IMR-90 (cell line): ENCODE measurements around the gene TMEM260. TPM values are rescaled to one million over a fixed set of nuclear protein-coding genes. Genes with fewer than 3 reads are reported as not detected.

Source experiments
- ATAC-seq: fragments of 200-7000 bp; cut with Tn5 transposase; 2 replicates; pipeline ENCODE4 v1.9.1; 2020; ENCODE audit warnings: low read depth, mild to moderate bottlenecking, moderate library complexity
- BruUV-seq: library from RNA; stranded (reverse); fragments of 400-500 nt; replicated peaks from 2 replicates; lab custom pipeline; 2021; lab: Mats Ljungman, UMichigan
- CTCF ChIA-PET: fragments of 300-600 bp; formaldehyde crosslinking; extraction: SDS; loops from one replicate; lab custom pipeline; 2021; ENCODE audit warnings: antibody characterized with exemption; lab: Yijun Ruan, JAX
- POLR2A ChIA-PET: fragments of 300-600 bp; sonication (Branson Sonifier 250); formaldehyde crosslinking; loops from one replicate; lab custom pipeline; 2022; ENCODE audit warnings: antibody characterized with exemption; ENCODE audit not compliant: unreplicated experiment; lab: Charles Lee
- DNase-seq: peaks from one replicate; pipeline ENCODE4 v3.0.0; 2013
- H2AFZ ChIP-seq: replicated peaks from 2 replicates; pipeline ENCODE3; 2013; ENCODE audit warnings: low read length, mild to moderate bottlenecking; ENCODE audit not compliant: poor library complexity
- H2AK5ac ChIP-seq: 2 replicates; pipeline ENCODE4 v1.6.1; 2013; ENCODE audit warnings: low read depth, low read length, inconsistent platforms
- H2AK9ac ChIP-seq: replicated peaks from 2 replicates; pipeline ENCODE3; 2013; ENCODE audit warnings: mild to moderate bottlenecking, low read depth, low read length, moderate library complexity; ENCODE audit not compliant: poor library complexity
- H2BK120ac ChIP-seq: 2 replicates; pipeline ENCODE4 v1.6.1; 2013; ENCODE audit warnings: low read depth, low read length, inconsistent platforms
- H2BK15ac ChIP-seq: 3 replicates; pipeline ENCODE4 v1.6.1; 2013; ENCODE audit warnings: low read depth, low read length, inconsistent platforms
- H2BK20ac ChIP-seq: 2 replicates; pipeline ENCODE4 v1.6.1; 2013; ENCODE audit warnings: low read depth, mild to moderate bottlenecking, inconsistent platforms, low read length, moderate library complexity
- H2BK5ac ChIP-seq: 2 replicates; pipeline ENCODE4 v1.6.1; 2013; ENCODE audit warnings: mild to moderate bottlenecking, low read depth, low read length, inconsistent platforms; ENCODE audit not compliant: poor library complexity, severe bottlenecking
- H3K14ac ChIP-seq: replicated peaks from 2 replicates; pipeline ENCODE4 v1.6.1; 2013; ENCODE audit warnings: low read depth, low read length, inconsistent platforms
- H3K18ac ChIP-seq: 2 replicates; pipeline ENCODE4 v1.6.1; 2013; ENCODE audit warnings: low read depth, low read length, control low read depth
- H3K23ac ChIP-seq: 2 replicates; pipeline ENCODE4 v1.6.1; 2013; ENCODE audit warnings: low read depth, low read length, inconsistent platforms
- H3K27ac ChIP-seq: 2 replicates; pipeline ENCODE4 v1.5.1; 2013; ENCODE audit warnings: mild to moderate bottlenecking, control low read depth, low read length; ENCODE audit not compliant: insufficient read depth
- H3K27me3 ChIP-seq: 2 replicates; pipeline ENCODE4 v1.6.1; 2013; ENCODE audit warnings: low read length; ENCODE audit not compliant: control insufficient read depth, insufficient read depth
- H3K36me3 ChIP-seq: 2 replicates; pipeline ENCODE4 v1.6.1; 2013; ENCODE audit warnings: low read length, mixed read lengths; ENCODE audit not compliant: control insufficient read depth, insufficient read depth
- H3K4ac ChIP-seq: 2 replicates; pipeline ENCODE4 v1.6.1; 2013; ENCODE audit warnings: low read depth, low read length, inconsistent platforms
- H3K4me1 ChIP-seq: 2 replicates; pipeline ENCODE4 v1.6.1; 2013; ENCODE audit warnings: low read length, mixed read lengths; ENCODE audit not compliant: control insufficient read depth, insufficient read depth
- H3K4me2 ChIP-seq: 2 replicates; pipeline ENCODE4 v1.6.1; 2013; ENCODE audit warnings: low read depth, mild to moderate bottlenecking, control low read depth, low read length, moderate library complexity
- H3K4me3 ChIP-seq: 2 replicates; pipeline ENCODE4 v1.5.1; 2013; ENCODE audit warnings: low read depth, mild to moderate bottlenecking, control low read depth, low read length, moderate library complexity; ENCODE audit not compliant: insufficient read depth
- H3K56ac ChIP-seq: 2 replicates; pipeline ENCODE4 v1.6.1; 2013; ENCODE audit warnings: low read length, inconsistent platforms; ENCODE audit not compliant: insufficient read depth; ENCODE audit errors: extremely low read depth
- H3K79me1 ChIP-seq, 2 experiments: 2 replicates each; pipeline ENCODE4 v1.6.1; 2013; ENCODE audit warnings: low read length in 2 of 2, inconsistent platforms in 1 of 2, low read depth in 1 of 2
- H3K9ac ChIP-seq: 2 replicates; pipeline ENCODE4 v1.6.1; 2013; ENCODE audit warnings: low read depth, low read length, control low read depth
- H3K9me1 ChIP-seq: 2 replicates; pipeline ENCODE4 v1.6.1; 2013; ENCODE audit warnings: low read length, inconsistent platforms; ENCODE audit not compliant: insufficient read depth
- H3K9me3 ChIP-seq: 2 replicates; pipeline ENCODE4 v1.6.1; 2013; ENCODE audit warnings: low read length; ENCODE audit not compliant: control insufficient read depth, insufficient read depth
- H4K20me1 ChIP-seq: 2 replicates; pipeline ENCODE4 v1.6.1; 2013; ENCODE audit warnings: low read length, inconsistent platforms; ENCODE audit not compliant: insufficient read depth
- H4K5ac ChIP-seq: 2 replicates; pipeline ENCODE4 v1.6.1; 2013; ENCODE audit warnings: mild to moderate bottlenecking, low read depth, low read length, control low read depth
- H4K8ac ChIP-seq, 2 experiments: 2 replicates each; pipeline ENCODE4 v1.6.1; 2013; ENCODE audit warnings: low read depth in 2 of 2, low read length in 2 of 2, control low read depth in 1 of 2, inconsistent platforms in 1 of 2
- H4K91ac ChIP-seq: 2 replicates; pipeline ENCODE4 v1.6.1; 2013; ENCODE audit warnings: low read depth, low read length, inconsistent platforms; ENCODE audit not compliant: insufficient read depth
- BHLHE40 ChIP-seq: fragments of 150-350 bp; IDR thresholded peaks from 2 replicates; pipeline ENCODE4 v1.6.1; 2016; ENCODE audit warnings: mild to moderate bottlenecking, low read depth, low read length
- CHD1 ChIP-seq: IDR thresholded peaks from 2 replicates; pipeline ENCODE4 v1.6.1; 2012; ENCODE audit warnings: low read depth, low read length, improper control_type of control experiment
- ELK1 ChIP-seq: fragments of 150-350 bp; IDR thresholded peaks from 2 replicates; pipeline ENCODE4 v1.6.1; 2016; ENCODE audit warnings: low read depth, mild to moderate bottlenecking, low read length, moderate library complexity, borderline replicate concordance
- POLR2A ChIP-seq: IDR thresholded peaks from 2 replicates; pipeline ENCODE4 v1.6.1; 2012; ENCODE audit warnings: mild to moderate bottlenecking, low read depth, low read length
- WGBS, 2 experiments: methylation state at CpG; one replicate each; pipeline versions ENCODE4 v1.1.5 to v1.1.7; 2013; ENCODE audit warnings: missing lambda C conversion rate in 2 of 2; ENCODE audit not compliant: insufficient read length in 1 of 2; ENCODE audit errors: extremely low coverage in 2 of 2; 5-methylcytosine and 5-hydroxymethylcytosine counted together
- dilution Hi-C: fragments of 300-500 bp; cut with HindIII; formaldehyde crosslinking; loops from one replicate; pipeline ENCODE4 v1.14.3; 2018; ENCODE audit warnings: low sequenced_read_pairs; ENCODE audit not compliant: unreplicated experiment
- in situ Hi-C: fragments of 300-500 bp; cut with MboI; formaldehyde crosslinking; loops from 3 replicates; pipeline ENCODE4 v1.14.3; 2019; ENCODE audit warnings: low sequenced_read_pairs, inconsistent platforms, mixed read lengths
- intact Hi-C: fragments of 100-400 bp; cut with micrococcal nuclease; formaldehyde crosslinking; loops from 2 replicates; pipeline ENCODE4 v1.10.0; 2022
- polyA plus RNA-seq, 3 experiments: library from polyadenylated mRNA; depleted of rRNA; stranded (reverse); fragments of >200 nt; gene quantifications; 2 replicates each; pipeline ENCODE4 v1.2.3, GENCODE V29; 2012; ENCODE audit warnings: low replicate concordance in 1 of 3
- total RNA-seq: library from RNA; depleted of rRNA; stranded (reverse); fragments of >200 nt; gene quantifications from 2 replicates; pipeline ENCODE4 v1.2.3, GENCODE V29; 2012

Gene TMEM260
- total and polyA plus RNA-seq, 2 of the 4 experiments (the other 2 are of a cell fraction): 6.4 to 11.5 TPM

DNA sequence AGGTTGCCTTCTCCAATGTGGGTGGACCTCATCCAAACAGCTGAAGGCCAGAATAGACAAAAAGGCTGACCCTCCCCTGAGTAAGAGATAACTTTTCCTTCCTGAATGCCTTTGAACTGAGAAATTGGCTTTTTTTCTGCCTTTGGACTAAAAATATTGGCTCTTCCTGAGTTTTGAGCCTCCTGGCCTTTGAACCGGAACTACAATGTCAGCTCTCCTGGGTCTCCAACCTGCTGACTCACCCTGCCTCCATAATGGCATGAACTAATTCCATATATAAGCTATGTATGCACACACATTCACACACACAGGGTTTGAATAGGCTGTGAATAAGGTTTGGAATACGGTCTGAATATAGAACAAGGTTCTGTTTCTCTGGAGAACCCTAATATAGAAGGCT, 39.7 kb upstream of the TMEM260 start:
- POLR2A ChIA-PET: no interaction called here

More for the DNA sequence above, 39.7 kb upstream of the TMEM260 start:
- no TSS peak for BruUV-seq
- Histone ChIP-seq H3K27ac (no peak overlapping the region), H3K18ac (no peak overlapping the region), H3K4ac (no peak overlapping the region), H3K9me1 (no peaks in the 10 kb centered on the region), H2AK9ac (no peak overlapping the region), H4K91ac (no peak overlapping the region), H3K9me3 (no peaks in the 10 kb centered on the region), H3K4me2 (no peak overlapping the region), H3K79me1 (no peaks in the 10 kb centered on the region), H3K4me1 (no peaks in the 10 kb centered on the region), H3K14ac (no peak overlapping the region), H3K4me3 (no peak overlapping the region), H3K36me3 (no peaks in the 10 kb centered on the region), H4K20me1 (no peaks in the 10 kb centered on the region), H3K23ac (no peak overlapping the region), H2BK15ac (no peak overlapping the region), H3K56ac (no peak overlapping the region), H4K8ac (no peak overlapping the region), H2BK120ac (no peak overlapping the region), H2AK5ac (no peak overlapping the region), H4K5ac (no peak overlapping the region), H2BK20ac (no peak overlapping the region), H2BK5ac (no peak overlapping the region), H3K27me3 (no peaks in the 10 kb centered on the region), H3K9ac (no peak overlapping the region), H2AFZ (no peak overlapping the region)
- intact Hi-C loops: no loop called here
- CTCF ChIA-PET: no interaction called here
- dilution Hi-C loops: no loop called here
- ATAC-seq: no peak
- TF ChIP-seq POLR2A (no peak), BHLHE40 (no peak), ELK1 (no peak), CHD1 (no peak)
- DNase-seq: no peak
- WGBS, 2 experiments: no CpG with 5 or more reads among the region's 2 CpGs
- in situ Hi-C loops: no loop called here
